A549 (cell line): ENCODE results near the gene PLCB3. TPM values are rescaled to one million over a fixed set of nuclear protein-coding genes. Genes with fewer than 3 reads are reported as not detected.

Experiments
- ATAC-seq, 2 experiments: fragments of 200-7000 bp in 1 of 2; fragments of >200 bp in 1 of 2; cut with Nextera tagmentation in 1 of 2; cut with Tn5 transposase in 1 of 2; 3 replicates each; pipeline versions ENCODE4 v1.8.0 to v1.9.1; 2018 to 2020; ENCODE audit warnings: mild to moderate bottlenecking in 1 of 2, moderate library complexity in 1 of 2
- CTCF ChIA-PET: fragments of 300-600 bp; sonication (Branson Sonifier 250); formaldehyde crosslinking; extraction: SDS; loops from one replicate; lab custom pipeline; 2021; ENCODE audit warnings: antibody characterized with exemption, inconsistent platforms; lab: Yijun Ruan, JAX
- POLR2A ChIA-PET: fragments of 350-600 bp; formaldehyde crosslinking; extraction: SDS; loops from one replicate; lab custom pipeline; 2021; ENCODE audit warnings: antibody characterized with exemption, inconsistent platforms; lab: Yijun Ruan, JAX
- DNase-seq, 2 experiments: peaks; one replicate each; pipeline versions ENCODE4 v3.0.0 to v3.0.0-alpha.2; 2011 to 2016; ENCODE audit warnings: low read depth in 1 of 2, low spot score in 1 of 2
- FAIRE-seq: peaks from 2 replicates; lab custom pipeline; 2011; peaks lifted over from hg19 to GRCh38; lab: Jason Lieb, UNC
- H3K27ac ChIP-seq, 2 experiments: fragments of >200 bp; sonication (Bioruptor Twin); formaldehyde crosslinking; 3 replicates each; pipeline ENCODE4 v1.5.1; 2016 to 2017
- H3K4me1 ChIP-seq: fragments of >200 bp; sonication (Bioruptor Twin); formaldehyde crosslinking; 3 replicates; pipeline ENCODE4 v1.6.1; 2016
- H3K4me2 ChIP-seq: fragments of >200 bp; sonication (Bioruptor Twin); formaldehyde crosslinking; 3 replicates; pipeline ENCODE4 v1.6.1; 2016
- H3K4me3 ChIP-seq: fragments of >200 bp; sonication (Bioruptor Twin); formaldehyde crosslinking; 3 replicates; pipeline ENCODE4 v1.5.1; 2016
- H3K9me3 ChIP-seq: fragments of >200 bp; sonication (Bioruptor Twin); formaldehyde crosslinking; 3 replicates; pipeline ENCODE4 v1.6.1; 2016
- CBX8 ChIP-seq: fragments of 200-600 bp; sonication (generic); IDR thresholded peaks from 2 replicates; pipeline ENCODE4 v1.6.1; 2016
- CHD4 ChIP-seq: fragments of 200-600 bp; sonication (generic); IDR thresholded peaks from 2 replicates; pipeline ENCODE4 v1.6.1; 2016; ENCODE audit warnings: antibody characterized with exemption, mild to moderate bottlenecking, borderline replicate concordance
- EHMT2 ChIP-seq: fragments of 200-600 bp; sonication (generic); IDR thresholded peaks from 2 replicates; pipeline ENCODE4 v1.6.1; 2016; ENCODE audit warnings: antibody characterized with exemption, low read depth, mild to moderate bottlenecking, moderate library complexity
- ESRRA ChIP-seq: fragments of 150-350 bp; IDR thresholded peaks from 2 replicates; pipeline ENCODE4 v1.6.1; 2014; ENCODE audit warnings: mild to moderate bottlenecking, low read length, borderline replicate concordance
- GATA3 ChIP-seq: IDR thresholded peaks from 2 replicates; pipeline ENCODE4 v1.6.1; 2012; ENCODE audit warnings: borderline replicate concordance
- HDAC2 ChIP-seq: fragments of 200-600 bp; sonication (generic); IDR thresholded peaks from 2 replicates; pipeline ENCODE4 v1.6.1; 2016
- HEYL ChIP-seq: fragments of 250-450 bp; sonication (Bioruptor Pico); IDR thresholded peaks from 2 replicates; pipeline ENCODE4 v1.8.0; 2021; ENCODE audit warnings: mild to moderate bottlenecking, moderate library complexity
- HOXA7 ChIP-seq: fragments of 250-450 bp; sonication (Bioruptor Pico); IDR thresholded peaks from 2 replicates; pipeline ENCODE4 v1.5.0; 2020; ENCODE audit warnings: mild to moderate bottlenecking, moderate library complexity
- JUN ChIP-seq, 2 experiments: fragments of >200 bp; sonication (Bioruptor Twin); formaldehyde crosslinking; IDR thresholded peaks; 2 replicates in 1 of 2; 3 replicates in 1 of 2; pipeline ENCODE4 v1.6.1; 2016 to 2017
- KDM1A ChIP-seq: fragments of 200-600 bp; sonication (generic); IDR thresholded peaks from 2 replicates; pipeline ENCODE4 v1.6.1; 2016; ENCODE audit warnings: low read depth, mild to moderate bottlenecking
- KDM5A ChIP-seq: fragments of 200-600 bp; sonication (generic); IDR thresholded peaks from 2 replicates; pipeline ENCODE4 v1.6.1; 2016; ENCODE audit warnings: antibody characterized with exemption, mild to moderate bottlenecking
- MAFK ChIP-seq: fragments of 450-650 bp; IDR thresholded peaks from 2 replicates; pipeline ENCODE4 v1.6.1; 2014; ENCODE audit not compliant: partially characterized antibody
- MAZ ChIP-seq: fragments of 150-350 bp; IDR thresholded peaks from 2 replicates; pipeline ENCODE4 v1.6.1; 2014; ENCODE audit warnings: antibody characterized with exemption, low read depth, low read length, borderline replicate concordance
- NPAS2 ChIP-seq: fragments of 250-450 bp; sonication (Bioruptor Pico); IDR thresholded peaks from 2 replicates; pipeline ENCODE4 v1.8.0; 2022; ENCODE audit warnings: mild to moderate bottlenecking, moderate library complexity, borderline replicate concordance
- POLR2A ChIP-seq: IDR thresholded peaks from 2 replicates; pipeline ENCODE4 v1.6.1; 2012; ENCODE audit warnings: mild to moderate bottlenecking, low read length
- RAD21 ChIP-seq, 2 experiments: fragments of >200 bp in 1 of 2; sonication (Bioruptor Twin) in 1 of 2; formaldehyde crosslinking in 1 of 2; IDR thresholded peaks in 1 of 2; conservative IDR thresholded peaks in 1 of 2; 2 replicates in 1 of 2; 3 replicates in 1 of 2; pipeline ENCODE4 v1.6.1; 2012 to 2018; ENCODE audit warnings: inconsistent platforms in 1 of 2
- RARB ChIP-seq: fragments of 250-450 bp; sonication (Bioruptor Pico); IDR thresholded peaks from 2 replicates; pipeline ENCODE4 v1.8.0; 2021; ENCODE audit warnings: mild to moderate bottlenecking, moderate library complexity
- RCOR1 ChIP-seq: fragments of 150-350 bp; IDR thresholded peaks from 2 replicates; pipeline ENCODE4 v1.6.1; 2014; ENCODE audit warnings: antibody characterized with exemption, low read length, low read depth
- RFX5 ChIP-seq: fragments of 450-650 bp; IDR thresholded peaks from 2 replicates; pipeline ENCODE4 v1.7.1; 2014; ENCODE audit warnings: antibody characterized with exemption, mild to moderate bottlenecking, moderate library complexity
- SMC3 ChIP-seq: fragments of >200 bp; sonication (Bioruptor Twin); formaldehyde crosslinking; IDR thresholded peaks from 3 replicates; pipeline ENCODE4 v1.6.1; 2018; ENCODE audit warnings: inconsistent platforms
- SREBF2 ChIP-seq: fragments of 450-650 bp; IDR thresholded peaks from 2 replicates; pipeline ENCODE4 v1.6.1; 2014; ENCODE audit warnings: mild to moderate bottlenecking, moderate library complexity
- TFCP2L1 ChIP-seq: fragments of 250-450 bp; sonication (Bioruptor Pico); IDR thresholded peaks from 2 replicates; pipeline ENCODE4 v1.5.0; 2021; ENCODE audit warnings: mild to moderate bottlenecking
- ZC3H11A ChIP-seq: fragments of 450-650 bp; IDR thresholded peaks from 2 replicates; pipeline ENCODE4 v1.6.1; 2014; ENCODE audit warnings: antibody characterized with exemption, mild to moderate bottlenecking
- ZFP36 ChIP-seq: fragments of 450-650 bp; IDR thresholded peaks from 2 replicates; pipeline ENCODE4 v1.6.1; 2014; ENCODE audit warnings: borderline replicate concordance; ENCODE audit not compliant: partially characterized antibody
- ZNF302 ChIP-seq: fragments of 250-450 bp; sonication (Bioruptor Pico); IDR thresholded peaks from 2 replicates; pipeline ENCODE4 v1.9.0; 2021; ENCODE audit warnings: inconsistent platforms, mild to moderate bottlenecking, moderate library complexity
- ZSCAN20 ChIP-seq: fragments of 250-450 bp; sonication (Bioruptor Pico); IDR thresholded peaks from 2 replicates; pipeline ENCODE4 v1.8.0; 2022; ENCODE audit warnings: mild to moderate bottlenecking, moderate library complexity
- WGBS: methylation state at CpG from one replicate; pipeline ENCODE4 v1.1.6; 2017; ENCODE audit errors: missing lambda C conversion rate; 5-methylcytosine and 5-hydroxymethylcytosine counted together
- polyA plus RNA-seq, 4 experiments: library from polyadenylated mRNA; depleted of rRNA in 3 of 4; stranded (reverse); fragments of >200 nt; fragmentation: RNase III in 1 of 4; extraction: RNeasy Plus Mini Kit Qiagen cat#74134 plus additional on column Dnase treatment in 1 of 4; gene quantifications; 2 replicates in 3 of 4; 3 replicates in 1 of 4; pipeline ENCODE4 v1.2.3, GENCODE V29; 2011 to 2017
- TF ChIP-seq, protein P1 (sequence below): fragments of 250-450 bp; sonication (Bioruptor Pico); IDR thresholded peaks from 2 replicates; pipeline ENCODE4 v1.5.0; 2020; ENCODE audit warnings: low read depth, mild to moderate bottlenecking, moderate library complexity
- TF ChIP-seq, protein P2 (sequence below): fragments of >200 bp; sonication (Bioruptor Twin); formaldehyde crosslinking; IDR thresholded peaks from 2 replicates; pipeline ENCODE4 v1.6.1; 2016
- TF ChIP-seq, protein P3 (sequence below): fragments of 250-450 bp; sonication (Bioruptor Pico); IDR thresholded peaks from 2 replicates; pipeline ENCODE4 v1.5.0; 2021; ENCODE audit warnings: mild to moderate bottlenecking, moderate library complexity, borderline replicate concordance
- TF ChIP-seq, protein P4 (sequence below): fragments of 150-350 bp; IDR thresholded peaks from 2 replicates; pipeline ENCODE4 v1.6.1; 2014; ENCODE audit warnings: low read depth, mild to moderate bottlenecking, low read length
- TF ChIP-seq, protein P5 (sequence below): fragments of >200 bp; sonication (Bioruptor Twin); formaldehyde crosslinking; IDR thresholded peaks from 3 replicates; pipeline ENCODE4 v1.5.1; 2016
- TF ChIP-seq, protein P6 (sequence below): fragments of 450-650 bp; IDR thresholded peaks from 2 replicates; pipeline ENCODE4 v1.6.1; 2014; ENCODE audit warnings: antibody characterized with exemption

PLCB3 gene
- polyA plus RNA-seq, 2 of the 4 experiments (the other 2 are of a cell fraction) = 8.8 to 21.2 TPM

DNA sequence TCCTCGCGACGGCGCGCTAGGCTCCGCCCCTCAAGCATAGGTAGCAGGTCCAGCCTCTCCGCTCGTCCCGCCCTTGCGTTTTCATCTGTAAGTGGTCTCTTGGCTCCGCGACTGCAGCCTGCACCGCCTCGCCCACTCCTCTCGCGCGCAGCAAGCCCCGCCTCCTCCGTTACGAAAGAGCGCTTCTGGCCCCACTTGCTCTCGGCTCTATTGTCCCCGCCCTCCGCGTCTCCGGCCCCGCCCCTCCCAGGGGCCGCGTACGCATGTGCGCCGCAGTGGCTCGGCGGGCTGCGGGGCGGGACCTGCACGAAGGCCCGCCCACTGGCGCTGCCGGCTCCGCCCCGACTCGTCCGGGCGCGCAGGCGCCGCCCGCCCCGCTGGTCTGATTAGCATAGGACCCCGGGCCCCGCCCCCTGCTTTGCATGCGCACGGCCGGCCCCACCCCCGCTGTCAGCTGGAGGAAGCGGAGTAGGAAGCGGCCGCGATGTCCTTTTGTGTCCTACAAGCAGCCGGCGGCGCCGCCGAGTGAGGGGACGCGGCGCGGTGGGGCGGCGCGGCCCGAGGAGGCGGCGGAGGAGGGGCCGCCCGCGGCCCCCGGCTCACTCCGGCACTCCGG lies 53.9 kb downstream of the PLCB3 start, which contains the start of gene ESRRA (continued):
- TF ChIP-seq, protein P1, sequence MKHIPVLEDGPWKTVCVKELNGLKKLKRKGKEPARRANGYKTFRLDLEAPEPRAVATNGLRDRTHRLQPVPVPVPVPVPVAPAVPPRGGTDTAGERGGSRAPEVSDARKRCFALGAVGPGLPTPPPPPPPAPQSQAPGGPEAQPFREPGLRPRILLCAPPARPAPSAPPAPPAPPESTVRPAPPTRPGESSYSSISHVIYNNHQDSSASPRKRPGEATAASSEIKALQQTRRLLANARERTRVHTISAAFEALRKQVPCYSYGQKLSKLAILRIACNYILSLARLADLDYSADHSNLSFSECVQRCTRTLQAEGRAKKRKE (CRISPR knock-in tag) = no peak
- TF ChIP-seq ZSCAN20 = no peak
- TF ChIP-seq, protein P2, sequence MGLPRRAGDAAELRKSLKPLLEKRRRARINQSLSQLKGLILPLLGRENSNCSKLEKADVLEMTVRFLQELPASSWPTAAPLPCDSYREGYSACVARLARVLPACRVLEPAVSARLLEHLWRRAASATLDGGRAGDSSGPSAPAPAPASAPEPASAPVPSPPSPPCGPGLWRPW = no peak
- no peak for TF ChIP-seq SREBF2
- TF ChIP-seq, protein P3, sequence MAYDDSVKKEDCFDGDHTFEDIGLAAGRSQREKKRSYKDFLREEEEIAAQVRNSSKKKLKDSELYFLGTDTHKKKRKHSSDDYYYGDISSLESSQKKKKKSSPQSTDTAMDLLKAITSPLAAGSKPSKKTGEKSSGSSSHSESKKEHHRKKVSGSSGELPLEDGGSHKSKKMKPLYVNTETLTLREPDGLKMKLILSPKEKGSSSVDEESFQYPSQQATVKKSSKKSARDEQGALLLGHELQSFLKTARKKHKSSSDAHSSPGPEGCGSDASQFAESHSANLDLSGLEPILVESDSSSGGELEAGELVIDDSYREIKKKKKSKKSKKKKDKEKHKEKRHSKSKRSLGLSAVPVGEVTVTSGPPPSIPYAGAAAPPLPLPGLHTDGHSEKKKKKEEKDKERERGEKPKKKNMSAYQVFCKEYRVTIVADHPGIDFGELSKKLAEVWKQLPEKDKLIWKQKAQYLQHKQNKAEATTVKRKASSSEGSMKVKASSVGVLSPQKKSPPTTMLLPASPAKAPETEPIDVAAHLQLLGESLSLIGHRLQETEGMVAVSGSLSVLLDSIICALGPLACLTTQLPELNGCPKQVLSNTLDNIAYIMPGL (CRISPR knock-in tag) = no peak
- TF ChIP-seq POLR2A = peak; percentile 20; the same call in 1 of the 2 replicates
- no peak for TF ChIP-seq TFCP2L1
- TF ChIP-seq ESRRA = no peak
- TF ChIP-seq NPAS2 = no peak
- no peak for TF ChIP-seq RAD21 (conservative IDR thresholded peaks at IDR 0.05 in 1 of 2, IDR thresholded peaks at IDR 0.05 in 1 of 2)
- no peak for TF ChIP-seq ZNF302
- TF ChIP-seq, protein P4, sequence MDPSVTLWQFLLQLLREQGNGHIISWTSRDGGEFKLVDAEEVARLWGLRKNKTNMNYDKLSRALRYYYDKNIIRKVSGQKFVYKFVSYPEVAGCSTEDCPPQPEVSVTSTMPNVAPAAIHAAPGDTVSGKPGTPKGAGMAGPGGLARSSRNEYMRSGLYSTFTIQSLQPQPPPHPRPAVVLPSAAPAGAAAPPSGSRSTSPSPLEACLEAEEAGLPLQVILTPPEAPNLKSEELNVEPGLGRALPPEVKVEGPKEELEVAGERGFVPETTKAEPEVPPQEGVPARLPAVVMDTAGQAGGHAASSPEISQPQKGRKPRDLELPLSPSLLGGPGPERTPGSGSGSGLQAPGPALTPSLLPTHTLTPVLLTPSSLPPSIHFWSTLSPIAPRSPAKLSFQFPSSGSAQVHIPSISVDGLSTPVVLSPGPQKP = no peak
- TF ChIP-seq ZFP36 = no peak
- TF ChIP-seq KDM1A = no peak
- TF ChIP-seq RCOR1 = no peak

DNA sequence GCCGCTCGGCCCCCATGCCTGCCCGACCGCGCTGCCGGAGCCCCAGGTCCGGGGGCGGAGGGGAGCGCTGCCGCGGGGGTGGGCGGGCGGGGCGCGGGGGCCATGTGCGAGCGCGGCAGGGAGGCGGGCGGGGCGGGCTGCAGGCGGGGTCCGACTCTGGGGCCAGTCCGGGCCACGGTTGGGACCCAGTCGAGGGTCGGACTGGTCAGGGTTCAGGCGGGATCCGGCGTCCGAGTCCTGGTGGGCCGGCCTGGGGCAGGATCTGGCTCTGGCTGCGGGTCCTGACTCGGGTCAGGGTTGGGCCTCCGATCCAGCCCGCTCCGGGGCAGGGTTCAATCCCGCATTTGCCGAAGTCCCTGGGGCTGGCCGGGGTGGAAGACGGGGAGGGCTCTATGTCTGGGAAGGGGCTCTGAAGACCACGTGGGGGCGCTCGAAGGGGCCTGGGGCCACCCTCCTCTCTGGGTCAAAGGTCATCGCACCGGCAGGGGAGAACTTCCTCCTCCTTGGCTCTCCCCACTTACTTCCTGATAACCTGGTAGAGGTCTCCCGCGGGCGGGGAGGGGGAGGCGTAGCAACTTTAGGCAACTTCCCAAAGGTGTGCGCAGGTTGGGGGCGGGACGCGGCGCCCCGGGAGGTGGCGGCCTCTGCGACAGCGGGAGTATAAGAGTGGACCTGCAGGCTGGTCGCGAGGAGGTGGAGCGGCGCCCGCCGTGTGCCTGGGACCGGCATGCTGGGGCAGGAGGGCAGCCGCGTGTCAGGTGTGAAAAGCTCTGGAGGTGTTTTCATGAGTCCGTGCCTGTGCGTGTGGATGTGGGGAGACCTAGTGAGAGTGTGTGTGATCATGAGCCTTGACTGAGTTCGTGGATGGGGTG lies 54.6 kb downstream of the PLCB3 start:
- H3K4me1 ChIP-seq = peaks cover 20% of the 10 kb centered on the region
- WGBS = 4% methylated on average over 12 of the region's 71 CpGs
- DNase-seq (peak; percentile 38 to 82), FAIRE-seq (no peak), ATAC-seq (peak; percentile 37 to 43)
- ChIA-PET CTCF (interaction anchor here (1.3 to 20.7 kb wide), 9 partner anchors 9 to 113 kb away, joined by 3 to 996 read pairs (median 68); partner anchors contain the start of genes BAD, CCDC88B, FKBP2 and GPR137), POLR2A (interaction anchor here (0.6 to 2.8 kb wide), 7 partner anchors 12 to 423 kb away, joined by 3 to 34 read pairs (median 3); partner anchors contain the start of genes BAD, GPR137, PRDX5 and TRMT112)
- H3K9me3 ChIP-seq = no peaks in the 10 kb centered on the region
- H3K4me2 ChIP-seq = peak overlapping the region; percentile 99
- peak overlapping the region; percentile 73 for H3K4me3 ChIP-seq
- H3K27ac ChIP-seq = peak overlapping the region; percentile 85 to 94
- TF ChIP-seq MAFK (no peak), ZC3H11A (no peak), MAZ (no peak), ZFP36 (no peak), JUN (IDR thresholded peaks at IDR 0.05) (peak in 1 of 2 experiments; percentile 50; a peak in 1 of 5 replicates), RARB (CRISPR knock-in tag) (no peak), KDM5A (no peak), HOXA7 (CRISPR knock-in tag) (peak; percentile 41; the same call in 1 of the 2 replicates), SMC3 (peak; percentile 61), HDAC2 (no peak), RCOR1 (no peak), ZSCAN20 (no peak), RFX5 (no peak), CHD4 (no peak), EHMT2 (no peak), CBX8 (no peak), HEYL (no peak), GATA3 (no peak)
- TF ChIP-seq, protein P5, sequence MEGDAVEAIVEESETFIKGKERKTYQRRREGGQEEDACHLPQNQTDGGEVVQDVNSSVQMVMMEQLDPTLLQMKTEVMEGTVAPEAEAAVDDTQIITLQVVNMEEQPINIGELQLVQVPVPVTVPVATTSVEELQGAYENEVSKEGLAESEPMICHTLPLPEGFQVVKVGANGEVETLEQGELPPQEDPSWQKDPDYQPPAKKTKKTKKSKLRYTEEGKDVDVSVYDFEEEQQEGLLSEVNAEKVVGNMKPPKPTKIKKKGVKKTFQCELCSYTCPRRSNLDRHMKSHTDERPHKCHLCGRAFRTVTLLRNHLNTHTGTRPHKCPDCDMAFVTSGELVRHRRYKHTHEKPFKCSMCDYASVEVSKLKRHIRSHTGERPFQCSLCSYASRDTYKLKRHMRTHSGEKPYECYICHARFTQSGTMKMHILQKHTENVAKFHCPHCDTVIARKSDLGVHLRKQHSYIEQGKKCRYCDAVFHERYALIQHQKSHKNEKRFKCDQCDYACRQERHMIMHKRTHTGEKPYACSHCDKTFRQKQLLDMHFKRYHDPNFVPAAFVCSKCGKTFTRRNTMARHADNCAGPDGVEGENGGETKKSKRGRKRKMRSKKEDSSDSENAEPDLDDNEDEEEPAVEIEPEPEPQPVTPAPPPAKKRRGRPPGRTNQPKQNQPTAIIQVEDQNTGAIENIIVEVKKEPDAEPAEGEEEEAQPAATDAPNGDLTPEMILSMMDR = peak; percentile 61
- TF ChIP-seq, protein P6, sequence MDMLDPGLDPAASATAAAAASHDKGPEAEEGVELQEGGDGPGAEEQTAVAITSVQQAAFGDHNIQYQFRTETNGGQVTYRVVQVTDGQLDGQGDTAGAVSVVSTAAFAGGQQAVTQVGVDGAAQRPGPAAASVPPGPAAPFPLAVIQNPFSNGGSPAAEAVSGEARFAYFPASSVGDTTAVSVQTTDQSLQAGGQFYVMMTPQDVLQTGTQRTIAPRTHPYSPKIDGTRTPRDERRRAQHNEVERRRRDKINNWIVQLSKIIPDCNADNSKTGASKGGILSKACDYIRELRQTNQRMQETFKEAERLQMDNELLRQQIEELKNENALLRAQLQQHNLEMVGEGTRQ = no peak
